CD4-positive, alpha-beta T cell treated with Interleukin-17A for 4 hours (primary cell): ENCODE data around the gene CYP19A1.
"Not testable (repeated sequence)": the region's sequence is repeated elsewhere in the genome, so short reads cannot be mapped to it uniquely, and the experiment has no call there.

ENCODE experiments used
- DNase-seq: peaks from one replicate; pipeline ENCODE4 v3.0.0-alpha.2; 2020; ENCODE audit warnings: mixed read lengths

CYP19A1 gene

DNA sequence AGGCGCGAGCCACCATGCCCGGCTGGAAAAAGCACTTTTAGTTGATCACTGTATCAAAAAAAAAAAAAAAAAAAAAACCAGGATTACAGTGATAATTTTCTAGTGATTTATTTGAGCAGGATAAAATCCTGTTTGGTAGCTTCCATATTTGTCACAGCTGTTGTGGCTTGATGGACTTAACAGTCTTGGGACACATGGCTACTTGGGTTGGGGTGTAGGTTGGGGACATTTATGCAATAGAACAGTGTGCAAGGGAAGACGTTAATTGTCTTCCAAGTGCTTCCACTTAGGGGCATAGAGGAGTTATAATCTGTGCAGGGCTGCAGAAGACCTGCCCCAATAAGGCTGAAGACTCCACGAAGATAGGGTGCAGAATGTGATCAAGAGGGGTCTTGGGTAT is 136.8 kb downstream of the CYP19A1 start:
- no peak for DNase-seq

DNA sequence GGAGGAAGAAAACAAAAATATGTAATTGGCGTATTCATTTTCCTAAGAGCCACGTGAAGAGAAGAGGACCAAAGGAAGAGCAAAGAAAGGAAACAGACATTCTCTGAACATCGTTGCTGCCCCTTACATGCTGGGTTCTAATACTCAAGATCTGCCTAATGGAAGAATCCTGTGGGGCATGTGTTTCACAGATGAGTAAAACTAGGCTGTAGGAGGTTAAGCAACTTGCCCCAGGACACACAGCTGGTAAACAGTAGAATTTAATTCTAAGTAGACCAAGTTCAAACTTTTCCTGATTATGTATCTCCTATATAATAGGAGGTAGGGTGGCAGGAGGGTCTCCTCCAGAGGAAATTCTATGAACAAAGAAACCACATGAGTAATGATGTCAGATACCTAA is 137.6 kb downstream of the CYP19A1 start:
- DNase-seq, result no peak

- no peak for DNase-seq
These were observed 138.9 kb downstream of the CYP19A1 start for GRCh38 chr15:51199541-51199940.

GRCh38 chr15:51198701-51199232 is 139.6 kb downstream of the CYP19A1 start:
- DNase-seq, result no peak

DNA sequence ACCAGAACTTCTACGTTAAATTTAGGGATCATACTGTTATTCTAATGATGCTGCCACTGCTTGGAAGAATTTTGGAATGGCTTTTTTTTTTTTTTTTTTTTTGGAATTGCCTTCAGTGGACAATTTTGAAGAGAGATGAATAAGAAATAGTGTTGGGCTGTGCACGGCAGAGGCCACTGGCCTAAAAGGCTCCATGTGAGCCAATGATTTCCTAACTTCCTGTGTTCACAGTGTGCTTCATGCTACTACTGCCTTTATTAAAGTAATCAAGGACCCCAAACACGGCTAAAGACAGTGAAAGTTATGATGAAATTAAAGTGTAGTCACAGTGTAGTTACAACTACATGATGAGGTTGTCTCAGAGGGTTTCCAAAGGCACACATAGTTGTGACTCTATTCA is 142.9 kb downstream of the CYP19A1 start:
- no peak for DNase-seq

- DNase-seq, result no peak
These were observed 144.4 kb downstream of the CYP19A1 start for GRCh38 chr15:51193979-51194378.

DNA sequence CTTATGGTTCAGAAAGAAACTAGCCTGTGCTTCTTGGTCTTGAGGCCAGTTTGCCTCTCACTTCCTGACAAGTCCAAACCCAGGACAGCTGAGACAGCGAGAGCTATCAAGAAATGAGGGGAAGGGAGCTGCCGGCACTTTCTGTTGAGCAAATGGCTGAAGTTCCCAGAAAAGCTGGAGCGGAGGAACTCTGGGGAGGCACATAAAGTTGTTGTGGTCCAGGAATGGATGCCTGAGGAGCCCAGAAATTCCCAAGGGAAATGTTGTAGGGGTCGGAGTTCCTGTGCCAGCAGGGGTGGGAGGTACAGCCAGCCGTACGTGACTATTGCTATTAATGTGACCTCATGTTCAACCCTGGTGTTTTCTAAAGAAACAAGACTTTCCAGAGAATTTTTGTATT is 144.9 kb downstream of the CYP19A1 start:
- no peak for DNase-seq

DNA sequence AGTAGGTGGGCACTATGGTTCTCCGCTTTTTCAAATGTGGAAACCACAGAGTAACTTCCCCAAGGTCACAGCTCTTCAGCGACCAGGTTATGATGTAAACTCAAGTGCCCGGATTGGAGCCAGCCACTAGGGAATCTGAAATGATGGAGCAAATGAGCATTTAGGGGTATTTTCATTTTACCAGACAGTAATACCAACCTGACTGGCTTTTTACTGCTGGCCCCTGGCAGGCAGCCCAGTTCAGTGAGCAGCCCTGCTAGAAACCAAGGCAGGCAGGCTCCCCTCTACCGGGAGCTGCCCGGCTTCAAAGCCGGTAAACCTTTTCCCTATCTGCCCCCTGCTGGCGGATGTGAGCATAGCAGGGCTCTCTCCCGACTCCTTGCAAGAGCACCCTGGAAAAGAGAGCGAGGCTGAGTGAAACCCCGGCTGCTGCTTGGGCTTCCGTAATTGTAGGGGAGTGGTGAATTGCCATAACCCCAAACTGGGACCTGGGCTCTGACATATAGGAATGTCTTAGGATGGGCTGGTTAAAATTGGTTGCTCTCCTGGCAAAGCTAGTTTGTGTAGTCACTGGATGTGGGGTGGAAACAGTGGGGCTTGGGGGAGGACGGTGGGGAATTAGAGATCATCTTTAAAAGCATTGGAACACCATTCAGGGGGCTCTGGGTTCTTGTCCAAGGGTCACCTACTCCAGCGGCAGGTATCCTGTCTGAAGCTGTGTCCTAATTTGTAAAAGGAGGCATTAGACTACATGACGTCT is 145.7 kb downstream of the CYP19A1 start:
- DNase-seq, result peak; percentile 69

DNA sequence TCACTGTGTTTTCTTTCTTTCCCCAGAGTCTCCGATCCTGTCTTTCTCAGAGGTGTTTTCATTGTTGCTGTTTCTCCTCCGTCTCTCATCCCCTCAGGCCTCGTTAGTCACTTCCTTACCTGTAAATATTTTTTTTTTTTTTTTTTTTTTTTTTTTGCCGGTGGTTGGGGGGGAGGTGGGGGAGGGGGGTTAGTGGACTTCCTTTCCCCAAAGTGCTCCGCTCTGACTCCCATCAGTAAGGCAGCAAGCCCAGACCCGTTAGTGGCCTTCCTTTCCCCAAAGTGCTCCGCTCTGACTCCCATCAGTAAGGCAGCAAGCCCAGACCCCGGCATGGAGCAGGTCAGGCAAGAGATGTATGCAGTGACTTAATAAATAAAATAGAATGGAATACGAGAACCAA is 146.6 kb downstream of the CYP19A1 start:
- DNase-seq, result no peak

GRCh38 chr15:51191072-51191670 is 147.2 kb downstream of the CYP19A1 start:
- no peak for DNase-seq

DNA sequence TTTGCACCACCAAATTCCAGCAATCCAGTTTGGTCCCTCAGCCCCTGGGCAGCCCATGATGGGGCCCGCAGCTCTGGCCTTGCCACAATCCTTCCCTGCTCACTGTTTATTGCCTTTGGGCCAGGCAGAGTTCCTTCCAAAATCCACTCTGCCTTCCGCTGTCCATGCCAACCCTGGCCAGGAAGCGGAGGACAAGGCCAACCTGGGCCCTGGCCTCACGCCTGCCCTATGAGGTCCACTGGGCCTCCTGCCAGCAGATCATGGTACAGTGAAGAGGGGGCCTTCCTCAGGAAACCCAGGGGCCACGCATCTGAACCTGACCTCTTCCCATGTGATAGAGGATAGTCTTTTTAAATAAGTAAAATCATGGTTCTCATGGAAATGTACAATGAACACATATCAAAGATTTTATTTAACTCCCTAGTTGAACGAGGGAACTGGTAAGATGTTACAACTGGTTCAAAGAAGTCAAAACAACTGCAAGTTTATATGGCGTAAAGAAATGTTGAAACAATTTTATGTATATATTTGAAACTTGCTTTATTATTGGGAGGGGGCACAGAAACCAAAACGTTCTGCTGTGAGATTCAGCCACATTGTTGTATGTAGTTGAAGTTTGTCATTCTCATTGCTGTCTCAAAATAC is 147.8 kb downstream of the CYP19A1 start:
- DNase-seq, result no peak

DNA sequence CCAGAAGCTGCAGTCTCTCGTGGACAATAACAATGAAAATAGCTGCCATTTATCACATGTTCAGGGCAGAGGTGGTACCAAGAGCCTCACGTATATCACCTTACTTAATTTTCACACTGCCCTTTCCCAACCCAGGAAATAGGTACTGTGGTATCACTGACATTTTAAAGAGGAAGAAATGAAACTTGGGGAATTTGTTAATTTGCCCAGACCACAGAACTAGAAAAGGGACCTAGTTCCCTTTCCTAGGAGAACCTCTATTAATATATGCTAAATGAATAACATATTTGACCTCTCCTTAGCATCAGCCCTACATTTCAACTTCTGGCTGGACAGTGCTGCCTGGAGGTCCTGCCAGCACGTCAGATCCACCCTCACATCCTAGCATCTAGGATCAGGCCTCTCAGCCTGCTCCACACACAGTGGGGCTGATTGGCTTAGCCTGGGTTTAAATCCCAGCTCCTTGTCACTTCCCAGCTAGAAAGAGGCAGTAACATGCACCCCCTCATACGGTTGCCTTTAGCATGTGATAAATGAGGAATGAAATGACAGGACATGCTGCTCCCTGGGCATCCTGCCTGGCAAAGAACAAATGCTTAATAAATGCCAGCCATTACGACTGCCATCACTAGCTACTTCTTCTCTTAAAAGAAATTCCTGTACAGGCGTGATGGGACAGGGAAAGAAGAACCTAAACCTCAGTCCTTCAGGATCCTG is 148.6 kb downstream of the CYP19A1 start:
- DNase-seq, result no peak

GRCh38 chr15:51188791-51189190 is 149.6 kb downstream of the CYP19A1 start:
- DNase-seq, result not testable (repeated sequence)

DNA sequence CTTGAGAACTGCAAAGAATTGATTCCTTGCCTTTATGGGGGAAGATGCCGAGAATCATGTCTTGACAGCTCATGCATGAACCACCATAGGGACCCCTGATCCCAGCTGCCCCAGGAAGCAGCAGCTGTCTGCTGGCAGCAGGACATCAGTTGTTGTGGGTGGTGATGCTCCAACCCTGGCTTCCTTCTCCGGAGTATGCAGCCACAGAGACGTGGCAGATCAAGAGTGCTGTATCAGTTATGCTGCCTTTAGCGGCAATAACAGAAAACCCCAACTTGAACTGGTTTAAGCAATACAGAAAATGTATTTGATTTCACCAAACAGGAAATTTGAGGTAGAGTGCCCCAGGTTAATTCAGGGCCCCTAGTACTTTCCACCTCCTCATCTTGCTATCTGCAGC is 151.5 kb downstream of the CYP19A1 start:
- no peak for DNase-seq

GRCh38 chr15:51186181-51186705 is 152.2 kb downstream of the CYP19A1 start:
- no peak for DNase-seq

DNA sequence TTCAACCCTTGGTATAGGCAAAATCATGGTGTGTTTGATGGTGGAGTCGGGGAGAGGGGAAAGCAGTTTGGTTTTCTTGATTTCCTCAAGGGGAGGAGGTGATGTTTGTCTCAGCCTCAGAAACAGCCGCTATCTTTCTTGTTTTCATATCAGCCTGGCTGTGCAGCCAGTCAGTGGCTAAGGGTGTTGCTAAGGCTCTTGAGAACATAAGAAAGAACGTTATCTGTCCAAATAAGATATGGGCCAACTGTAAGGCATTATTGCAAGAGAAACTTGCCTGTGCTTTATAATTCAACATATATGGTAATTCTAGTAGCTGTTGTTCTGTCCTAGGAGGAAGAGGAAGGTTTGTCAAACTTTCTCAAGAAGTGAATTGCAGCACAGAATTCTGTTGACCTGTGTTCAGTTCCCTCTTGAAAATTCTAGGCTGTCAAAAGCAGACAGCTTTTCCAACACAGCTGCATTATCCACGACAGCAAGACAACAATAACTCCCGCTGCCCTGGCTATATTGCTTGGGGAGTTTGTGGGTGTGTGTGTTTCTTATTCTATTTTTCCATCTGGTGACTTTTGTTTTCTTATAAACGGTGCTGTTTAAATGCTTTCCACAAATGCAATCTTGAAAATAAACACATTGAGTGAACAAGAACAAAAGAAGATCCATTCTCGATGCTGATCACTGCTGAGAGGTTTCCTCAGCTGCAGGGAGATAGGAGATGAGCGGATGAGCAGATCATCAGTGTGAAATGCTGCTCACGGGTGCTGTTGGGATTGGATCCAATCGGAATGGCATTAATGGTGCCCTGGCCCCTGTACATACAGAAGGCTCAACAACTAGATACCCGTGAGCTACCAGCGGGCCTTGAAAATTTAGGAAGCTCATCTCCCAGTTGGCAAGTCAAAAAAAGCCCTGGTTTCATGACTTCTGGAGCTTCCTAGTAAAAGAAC is 152.9 kb downstream of the CYP19A1 start:
- no peak for DNase-seq

DNA sequence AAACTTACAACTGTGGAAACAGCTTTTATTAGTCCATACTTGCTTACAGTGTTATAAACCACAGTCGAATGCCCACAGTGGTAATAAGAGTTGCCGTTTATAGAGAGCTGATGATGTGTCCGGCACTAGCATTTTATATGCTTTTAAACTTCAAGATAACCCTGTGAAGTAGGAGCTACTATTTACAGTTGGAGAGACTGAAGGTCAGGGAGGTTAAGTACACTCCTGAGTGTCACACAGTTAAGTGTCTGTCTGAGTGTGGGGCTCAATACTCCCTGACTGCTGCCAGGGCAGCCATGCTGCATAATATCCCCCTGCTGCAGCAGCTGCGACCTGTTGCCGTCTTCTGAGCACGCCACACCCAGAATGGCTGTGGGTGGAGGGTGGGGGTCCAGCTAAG is 153.8 kb downstream of the CYP19A1 start:
- no peak for DNase-seq

DNA sequence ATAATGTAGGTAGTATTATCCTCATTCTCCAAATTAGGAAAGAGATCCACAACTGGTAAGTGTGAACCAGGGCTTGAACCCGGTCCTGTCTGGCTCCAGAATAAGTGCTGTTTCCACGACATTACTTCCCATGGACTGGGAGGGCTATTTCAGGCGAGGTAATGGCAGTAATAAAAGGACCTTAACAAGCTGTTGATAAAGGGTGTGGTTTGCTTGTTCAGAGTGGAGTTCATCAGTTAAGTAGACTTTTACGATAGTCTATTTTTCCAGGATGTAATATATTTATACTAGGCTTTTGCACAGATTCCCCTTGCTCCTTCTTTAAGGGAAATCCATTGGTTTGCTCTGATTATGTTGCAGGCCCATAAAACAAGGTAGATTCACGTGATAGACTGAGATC is 155.3 kb downstream of the CYP19A1 start:
- no peak for DNase-seq

- DNase-seq, result no peak
These were observed 156.5 kb downstream of the CYP19A1 start for GRCh38 chr15:51181905-51182304.

DNA sequence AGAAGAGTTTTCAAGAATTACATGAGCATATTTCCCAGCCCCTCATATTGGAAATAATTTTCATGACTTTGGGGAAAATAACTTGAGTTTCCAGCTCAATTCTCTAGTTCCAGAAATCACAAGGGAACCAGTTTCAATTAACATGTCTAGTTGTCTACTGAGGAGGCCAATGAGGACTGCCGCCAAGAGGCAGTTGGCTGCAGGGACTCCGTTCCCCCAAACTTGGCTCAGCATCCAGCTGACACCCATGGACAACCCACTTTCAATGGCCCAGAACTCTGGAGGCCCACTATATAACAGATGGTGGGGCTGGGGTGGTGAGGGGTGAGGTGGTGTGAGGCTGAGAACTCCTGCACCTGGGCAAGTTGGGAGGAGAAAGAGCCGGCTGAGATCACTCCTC is 157.2 kb downstream of the CYP19A1 start:
- DNase-seq, result no peak

GRCh38 chr15:51180534-51180933 is 157.9 kb downstream of the CYP19A1 start:
- DNase-seq, result no peak

DNA sequence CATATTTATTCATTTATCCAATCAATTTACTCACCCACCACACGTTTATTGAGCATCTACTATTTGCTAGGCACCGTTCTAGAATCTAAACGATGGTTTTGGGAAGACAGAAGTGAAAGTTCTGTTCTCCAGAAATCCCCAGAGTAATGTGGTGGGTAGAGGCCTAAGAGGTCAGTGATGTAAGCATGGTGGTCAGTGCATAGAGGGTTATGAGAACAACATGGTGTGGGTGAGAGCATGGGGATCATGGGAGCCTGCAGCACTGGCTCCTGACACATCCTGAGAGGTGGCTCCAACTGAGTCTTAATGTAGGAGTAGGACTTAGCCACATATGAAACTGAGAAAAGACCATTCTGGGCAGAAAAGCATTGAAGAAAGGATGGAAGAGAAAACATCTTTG is 158.4 kb downstream of the CYP19A1 start:
- DNase-seq, result no peak
